HG02571 (cell line): ENCODE results near the gene GPRC5D.

Experiments
- ATAC-seq: cut with Tn5 transposase; IDR thresholded peaks from one replicate; pipeline ENCODE4 v1.9.1; 2021; ENCODE audit warnings: mild to moderate bottlenecking, moderate library complexity; ENCODE audit not compliant: unreplicated experiment

Gene GPRC5D

GRCh38 chr12:12952036-12952435 is at the start of gene GPRC5D:
Gene GPRC5D (minus strand): TSS chr12:12952170. CDS start chr12:12950384, 1,786 bp downstream.
- no peak for ATAC-seq

GRCh38 chr12:13001775-13002040 is 49.7 kb upstream of the GPRC5D start:
- ATAC-seq: no peak

GRCh38 chr12:13000925-13001774 is 49.2 kb upstream of the GPRC5D start:
- ATAC-seq: no peak

- peak; percentile 33 for ATAC-seq
Measured at GRCh38 chr12:13000616-13000924, 48.6 kb upstream of the GPRC5D start.

GRCh38 chr12:12999959-13000615 is 48.1 kb upstream of the GPRC5D start, which contains the start of gene HEBP1:
Gene HEBP1 (minus strand): TSS chr12:13000265. CDS start chr12:13000114, 151 bp downstream.
- ATAC-seq: peak; percentile 78

GRCh38 chr12:12999271-12999958 is 47.4 kb upstream of the GPRC5D start:
- no peak for ATAC-seq

DNA sequence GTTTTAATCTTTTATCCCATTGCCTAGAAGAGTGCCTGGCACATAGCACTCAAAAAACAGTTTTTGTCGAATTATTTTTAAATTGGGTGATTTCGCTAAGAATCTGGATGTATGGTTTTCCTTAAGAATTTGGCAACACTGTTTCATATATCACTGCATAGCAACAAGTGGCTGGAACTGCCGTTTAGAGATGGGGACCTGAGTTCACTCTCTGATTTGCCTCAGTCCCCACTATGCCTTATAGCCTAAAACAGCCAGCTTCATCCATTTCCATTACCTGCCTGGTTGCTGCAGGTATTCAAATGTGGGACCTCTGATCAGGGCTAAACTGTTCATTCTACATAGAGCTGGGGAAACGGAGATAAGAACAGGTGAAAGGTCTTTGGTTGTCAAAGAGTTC is 46.3 kb upstream of the GPRC5D start:
- no peak for ATAC-seq

DNA sequence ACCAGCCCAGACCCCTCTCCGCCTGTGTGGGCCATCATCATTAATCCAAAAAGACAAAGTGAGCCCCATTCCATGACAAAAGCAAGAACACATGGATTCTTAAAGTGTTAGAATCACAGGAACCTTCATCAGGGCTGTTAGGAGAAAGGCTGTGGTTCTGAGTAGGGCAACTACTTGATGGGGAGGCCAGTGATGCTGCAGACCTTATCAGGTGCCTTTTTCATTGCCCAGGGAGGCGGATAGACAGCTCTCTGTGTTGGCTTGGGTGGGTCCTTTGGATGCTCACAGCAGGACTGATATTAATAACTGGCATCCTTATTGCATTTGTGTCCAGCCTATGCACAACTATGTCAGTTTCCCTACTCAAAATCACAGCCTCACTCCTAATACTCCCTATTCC is 45.8 kb upstream of the GPRC5D start:
- no peak for ATAC-seq

DNA sequence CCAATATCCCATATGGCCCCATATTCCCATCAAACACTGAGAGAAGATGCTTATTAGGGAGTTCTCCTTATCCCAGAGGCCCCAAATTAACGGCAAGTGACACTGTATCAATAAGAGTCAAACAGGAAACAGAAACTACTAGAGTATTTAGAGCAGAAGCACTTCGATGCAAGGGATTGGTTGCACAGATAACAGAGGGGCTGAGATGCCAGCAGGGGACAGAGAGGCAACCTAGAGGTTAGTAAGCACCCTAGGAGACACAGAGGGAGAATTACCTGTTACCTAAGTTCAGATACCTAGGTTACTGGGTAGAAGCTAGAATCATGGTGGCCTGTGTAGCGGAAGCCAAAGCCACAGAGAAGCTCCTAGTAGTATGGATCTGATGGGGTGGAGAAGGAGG is 45.2 kb upstream of the GPRC5D start:
- ATAC-seq: no peak

DNA sequence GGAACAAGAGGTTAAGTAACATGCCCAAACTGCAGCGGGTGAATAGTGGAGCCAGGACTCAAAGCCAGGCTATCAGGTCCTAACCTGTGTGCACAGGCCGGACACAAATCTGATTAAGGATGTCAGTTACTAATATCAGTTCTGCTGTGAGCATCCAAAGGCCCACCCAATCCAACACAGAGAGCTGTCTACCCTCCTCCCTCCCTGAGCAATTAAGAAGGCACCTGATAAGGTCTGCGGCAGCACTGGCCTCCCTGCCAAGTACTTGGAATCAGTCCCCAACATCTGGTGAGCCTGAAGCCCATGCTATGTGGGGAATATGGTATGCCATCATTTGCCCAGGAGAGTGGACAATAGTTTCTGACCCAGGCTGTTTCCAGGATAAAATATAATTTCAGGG is 44.2 kb upstream of the GPRC5D start:
- no peak for ATAC-seq

DNA sequence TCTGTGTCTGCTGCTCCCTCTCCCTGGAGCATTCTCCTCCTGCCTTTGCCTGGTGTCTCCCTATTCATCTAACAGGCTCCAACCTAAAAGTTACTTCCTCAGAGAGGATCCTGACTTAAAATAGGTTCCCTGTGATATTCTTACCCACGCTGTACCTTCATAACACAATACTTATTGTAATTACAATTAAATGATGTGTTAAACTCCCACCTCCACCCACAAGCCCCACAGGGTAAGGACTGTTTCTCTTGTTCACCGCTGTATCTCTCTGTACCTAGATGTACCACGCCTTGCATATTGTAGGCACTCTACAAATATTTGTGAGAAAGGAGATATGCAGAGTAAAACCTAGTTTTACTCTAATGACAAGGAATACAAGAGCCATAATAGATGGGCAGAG is 43.1 kb upstream of the GPRC5D start:
- no peak for ATAC-seq

- no peak for ATAC-seq
Measured at GRCh38 chr12:12993367-12993766, 41.4 kb upstream of the GPRC5D start.

DNA sequence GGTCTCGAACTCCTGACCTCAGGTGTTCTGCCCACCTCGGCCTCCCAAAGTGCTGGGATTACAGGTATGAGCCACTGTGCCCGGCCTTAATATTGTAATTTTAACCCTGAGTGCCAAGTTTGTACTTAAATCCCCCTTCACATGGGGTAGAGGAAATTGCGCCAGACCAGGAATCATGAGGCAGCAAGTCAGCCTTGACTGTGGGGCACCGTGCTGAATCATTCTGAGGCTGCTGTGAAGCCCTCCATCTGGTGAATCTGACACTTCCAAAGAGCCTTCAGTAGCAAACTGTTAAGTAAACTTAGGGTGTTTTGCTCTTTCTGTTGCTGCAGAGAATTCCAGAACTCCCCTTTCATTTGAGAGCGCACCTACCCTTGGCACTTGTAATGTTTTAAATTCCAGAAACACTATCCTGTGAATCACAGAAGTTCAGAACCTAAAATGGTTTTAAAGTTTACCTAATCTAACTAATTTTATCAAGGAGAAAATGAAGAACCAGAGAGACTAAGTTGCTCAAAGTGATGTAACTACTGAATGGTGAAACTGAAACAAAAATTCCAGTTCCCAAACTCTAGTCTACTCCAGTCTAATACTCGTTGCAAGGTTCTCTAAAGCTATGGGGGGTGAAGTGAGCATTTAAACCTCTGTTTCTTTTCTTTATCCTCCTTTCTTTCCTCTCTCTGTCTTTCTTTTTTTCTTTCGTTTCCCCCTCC is 40.6 kb upstream of the GPRC5D start:
- ATAC-seq: no peak

DNA sequence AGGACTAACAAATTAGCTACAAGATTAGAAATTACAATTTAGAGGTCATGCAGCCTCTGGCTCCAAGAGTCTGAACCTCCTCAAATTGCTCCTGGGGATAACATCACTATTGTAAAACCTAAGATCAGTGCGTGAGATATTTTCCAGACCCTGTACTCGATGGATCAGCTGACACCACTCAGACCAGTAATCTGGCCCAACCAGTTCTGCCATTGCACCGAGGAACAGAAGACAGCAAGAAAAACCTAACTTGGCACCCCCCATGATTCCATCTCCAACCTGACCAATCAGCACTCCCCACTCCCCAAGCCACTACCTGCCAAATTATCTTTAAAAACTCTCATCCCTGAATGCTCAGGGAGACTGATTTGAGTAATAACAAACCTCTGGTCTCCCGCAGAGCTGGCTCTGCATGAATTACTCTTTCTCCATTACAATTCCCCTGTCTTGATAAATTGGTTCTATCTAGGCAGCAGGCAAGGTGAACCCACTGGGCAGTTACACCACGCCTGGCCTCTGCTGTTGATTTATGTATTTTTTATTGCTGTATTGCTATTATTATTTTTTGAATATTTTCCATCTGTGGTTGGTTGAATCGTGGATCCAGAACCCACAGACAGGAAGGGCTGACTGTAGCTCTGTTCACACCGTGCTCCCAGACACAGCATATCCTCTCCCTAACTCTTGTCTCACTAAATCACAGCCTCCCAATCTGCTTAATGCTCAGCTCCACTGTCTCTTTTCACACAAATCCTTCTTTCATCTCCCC is 38.9 kb upstream of the GPRC5D start:
- no peak for ATAC-seq

- ATAC-seq: no peak
Measured at GRCh38 chr12:12987421-12987820, 35.5 kb upstream of the GPRC5D start.

DNA sequence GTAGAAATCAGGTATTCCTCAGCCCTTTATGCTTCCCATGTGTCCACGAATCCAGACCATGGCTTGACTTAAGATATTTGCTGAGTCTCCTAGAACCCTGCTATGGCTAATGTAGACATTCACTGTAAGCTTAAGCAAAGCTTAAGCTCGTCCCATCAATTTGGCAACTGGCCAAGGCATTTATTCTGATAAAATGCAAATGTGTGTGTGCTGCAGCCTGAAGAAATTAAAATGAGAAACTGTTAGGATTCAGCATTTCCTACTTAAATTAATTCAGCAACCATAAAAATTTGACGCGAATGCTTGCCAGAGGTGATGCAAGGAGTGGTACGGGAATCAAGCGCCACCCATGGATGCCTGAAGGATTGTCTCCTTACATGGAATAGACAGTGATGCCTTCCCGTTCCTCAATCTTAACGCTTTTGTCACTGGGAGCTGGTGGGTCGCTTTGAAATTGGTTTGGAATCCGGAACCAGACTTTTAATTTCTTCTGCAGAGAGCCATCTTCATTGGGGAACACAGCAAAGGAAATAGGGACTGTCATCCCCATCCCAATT is 34.9 kb upstream of the GPRC5D start:
- ATAC-seq: no peak

DNA sequence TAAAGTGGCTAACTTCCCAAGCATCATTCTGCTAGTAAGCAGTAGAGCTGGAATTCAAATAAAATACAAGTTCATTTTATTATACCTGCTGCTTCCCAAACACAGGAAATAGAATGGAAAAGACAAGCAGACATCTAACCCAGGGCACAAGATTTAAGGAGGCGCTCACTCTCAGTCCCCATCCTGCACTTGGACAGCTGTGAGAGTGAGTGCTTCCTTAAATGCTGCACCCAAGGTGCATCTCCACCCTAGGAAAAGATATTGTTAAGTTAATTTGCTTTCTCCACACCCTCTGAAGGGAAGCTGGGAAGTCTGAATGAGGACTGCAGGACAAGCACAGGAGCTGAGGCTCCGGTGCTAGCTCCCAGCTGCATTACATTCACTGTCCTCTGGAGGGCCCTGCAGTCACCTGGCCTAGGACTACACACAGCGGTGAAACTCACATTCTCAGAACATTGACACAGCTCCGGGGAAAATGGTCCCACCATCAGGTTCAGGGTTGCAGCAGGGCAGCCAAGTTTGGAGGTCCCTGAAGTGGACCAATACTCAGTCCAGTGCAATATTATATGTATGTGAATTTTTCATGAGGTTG is 33.9 kb upstream of the GPRC5D start:
- no peak for ATAC-seq

DNA sequence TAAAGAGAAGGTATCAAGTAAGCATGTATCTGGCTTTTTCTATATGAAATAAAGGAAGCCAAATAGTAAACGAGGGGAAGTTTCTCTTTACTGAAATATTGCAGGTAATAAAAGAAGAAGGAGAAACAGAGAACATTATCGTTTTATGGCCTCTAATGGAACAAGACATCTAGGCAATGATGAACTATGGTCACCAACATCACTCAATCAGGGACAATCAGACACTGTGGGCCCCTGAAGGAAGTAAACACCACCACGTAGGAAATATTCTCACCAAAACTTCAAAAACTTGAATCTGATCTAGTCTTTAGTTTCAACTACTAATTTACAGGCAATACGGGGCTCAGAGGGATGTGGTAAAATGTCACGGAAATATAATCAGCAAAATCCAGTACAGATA is 32.2 kb upstream of the GPRC5D start:
- no peak for ATAC-seq

DNA sequence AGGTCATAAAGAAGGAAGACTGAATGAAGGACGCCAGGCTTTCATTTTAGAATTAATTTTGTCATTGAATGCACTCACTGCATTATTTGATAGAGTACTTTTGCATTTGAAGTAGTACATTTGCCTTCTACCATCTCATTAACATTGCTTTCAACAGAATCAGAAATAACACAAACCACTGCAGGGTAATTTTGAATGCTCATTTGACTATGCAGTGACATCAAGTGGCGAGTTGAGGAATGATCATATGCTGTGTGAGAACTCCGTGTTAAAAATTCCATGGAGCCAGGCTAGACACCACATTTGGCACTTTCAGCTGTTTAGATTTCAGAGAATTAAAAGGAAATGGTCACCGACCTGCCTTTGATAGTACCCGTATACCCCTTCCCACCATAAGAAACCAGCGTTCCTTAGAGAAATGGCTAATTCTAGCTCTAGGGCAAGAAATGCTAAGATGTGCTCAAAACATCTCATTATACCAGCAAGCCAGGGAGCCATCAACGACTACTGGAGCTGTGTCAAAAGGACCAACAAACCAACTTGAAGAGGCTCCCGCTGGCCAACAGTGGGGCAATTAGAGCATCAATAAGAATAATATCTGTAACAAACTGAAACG is 31.6 kb upstream of the GPRC5D start:
- no peak for ATAC-seq

- ATAC-seq: no peak
Measured at GRCh38 chr12:12982331-12982730, 30.4 kb upstream of the GPRC5D start.
